Stomach smooth muscle (tissue), 2 donors: ENCODE measurements around the gene CYP4F3.

Source experiments
- H3K27ac ChIP-seq: one replicate; pipeline ENCODE4 v1.7.0; 2013; ENCODE audit warnings: mild to moderate bottlenecking, low read length, inconsistent platforms
- H3K27me3 ChIP-seq, 2 donors: one replicate each; pipeline ENCODE4 v1.7.0; 2013; ENCODE audit warnings: low read length in 2 of 2; ENCODE audit not compliant: insufficient read depth in 2 of 2, control insufficient read depth in 1 of 2
- H3K36me3 ChIP-seq, 2 donors: one replicate each; pipeline ENCODE4 v1.7.0; 2013; ENCODE audit warnings: low read length in 2 of 2; ENCODE audit not compliant: control insufficient read depth in 2 of 2, insufficient read depth in 2 of 2
- H3K4me1 ChIP-seq: one replicate; pipeline ENCODE4 v1.7.0; 2013; ENCODE audit warnings: low read length; ENCODE audit not compliant: control insufficient read depth, insufficient read depth
- H3K4me3 ChIP-seq, 2 donors: one replicate each; pipeline ENCODE4 v1.7.0; 2013; ENCODE audit warnings: low read length in 2 of 2
- H3K9ac ChIP-seq, 2 donors: one replicate each; pipeline ENCODE4 v1.7.0; 2013; ENCODE audit warnings: low read length in 2 of 2, mild to moderate bottlenecking in 1 of 2
- H3K9me3 ChIP-seq, 2 donors: one replicate each; pipeline ENCODE4 v1.7.0; 2013; ENCODE audit warnings: low read length in 2 of 2; ENCODE audit not compliant: control insufficient read depth in 2 of 2
- donor health status: healthy.
- donor health status: Pancreatic carcinoma.

CYP4F3 gene

DNA sequence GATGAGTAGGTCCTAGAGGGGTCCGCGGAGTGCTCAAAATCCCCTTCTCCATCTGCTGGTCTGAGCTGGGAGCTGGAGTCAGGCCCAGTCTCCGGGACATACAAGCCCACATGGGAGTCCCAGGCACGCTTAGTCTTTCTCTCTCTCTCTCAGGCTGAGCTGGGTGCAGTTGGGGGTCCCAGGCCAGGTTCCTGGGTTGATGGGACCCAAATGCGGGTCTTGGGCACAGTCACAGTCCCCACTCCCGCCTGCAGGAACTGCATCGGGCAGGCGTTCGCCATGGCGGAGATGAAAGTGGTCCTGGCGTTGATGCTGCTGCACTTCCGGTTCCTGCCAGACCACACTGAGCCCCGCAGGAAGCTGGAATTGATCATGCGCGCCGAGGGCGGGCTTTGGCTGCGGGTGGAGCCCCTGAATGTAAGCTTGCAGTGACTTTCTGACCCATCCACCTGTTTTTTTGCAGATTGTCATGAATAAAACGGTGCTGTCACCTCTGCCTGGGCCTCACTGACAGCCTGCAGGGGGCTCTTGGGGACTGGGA is 56.0 kb downstream of the CYP4F3 start:
- H3K4me3 ChIP-seq, result no peak overlapping the region
- H3K4me1 ChIP-seq, result no peaks in the 10 kb centered on the region
- no peaks in the 10 kb centered on the region for H3K9me3 ChIP-seq
- H3K27me3 ChIP-seq, result peaks cover 0 to 2% of the 10 kb centered on the region in 2 donors
- H3K27ac ChIP-seq, result no peak overlapping the region
- H3K36me3 ChIP-seq, result no peaks in the 10 kb centered on the region
- H3K9ac ChIP-seq, result no peak overlapping the region

- H3K4me1 ChIP-seq, result peaks cover 16% of the 10 kb centered on the region
- H3K4me3 ChIP-seq, result no peak overlapping the region
- no peak overlapping the region for H3K27ac ChIP-seq
- no peaks in the 10 kb centered on the region for H3K27me3 ChIP-seq
- no peaks in the 10 kb centered on the region for H3K36me3 ChIP-seq
- no peak overlapping the region for H3K9ac ChIP-seq
- no peaks in the 10 kb centered on the region for H3K9me3 ChIP-seq
These were observed 61.2 kb downstream of the CYP4F3 start for GRCh38 chr19:15701757-15702533.

DNA sequence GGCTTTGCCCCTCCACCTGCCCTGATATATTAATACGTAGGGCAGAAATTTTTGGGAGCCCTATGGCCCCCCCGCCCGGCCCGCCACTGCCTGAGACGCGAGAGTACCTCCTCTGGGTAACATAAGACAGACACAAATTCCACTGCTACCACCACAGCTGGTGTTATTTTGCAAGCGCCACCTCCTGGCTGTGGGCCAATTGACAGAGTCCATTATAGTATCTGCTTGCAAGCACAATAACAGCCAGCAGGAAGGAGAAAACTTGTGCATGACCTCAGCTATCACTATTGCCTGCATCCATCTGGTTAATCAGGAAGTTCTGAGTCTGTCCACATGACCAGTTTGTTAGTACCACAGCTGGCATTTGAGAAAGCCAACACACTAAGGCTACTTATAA is 61.8 kb downstream of the CYP4F3 start:
- Histone ChIP-seq H3K27me3 (no peaks in the 10 kb centered on the region), H3K4me3 (peak overlapping the region; percentile 4 to 15), H3K9me3 (no peaks in the 10 kb centered on the region), H3K27ac (no peak overlapping the region), H3K4me1 (peaks cover 16% of the 10 kb centered on the region), H3K36me3 (no peaks in the 10 kb centered on the region), H3K9ac (no peak overlapping the region)
